AG04449 (cell line): ENCODE measurements around the gene LMNTD2.

ENCODE experiments used
- CTCF ChIA-PET: fragments of 350-600 bp; formaldehyde crosslinking; extraction: SDS; loops from one replicate; lab custom pipeline; 2021; ENCODE audit warnings: antibody characterized with exemption; lab: Yijun Ruan, JAX
- POLR2A ChIA-PET: fragments of 400-600, 350-600 bp; formaldehyde crosslinking; extraction: SDS; loops from one replicate; lab custom pipeline; 2020; ENCODE audit warnings: antibody characterized with exemption, inconsistent platforms; lab: Yijun Ruan, JAX
- DNase-seq: peaks from one replicate; pipeline ENCODE4 v3.0.0-alpha.2; 2010; ENCODE audit warnings: low read depth, low spot score
- H3K4me3 ChIP-seq: 2 replicates; pipeline ENCODE4 v1.5.1; 2011; ENCODE audit warnings: low read depth, mild to moderate bottlenecking, control low read depth, low read length
- CTCF ChIP-seq: IDR thresholded peaks from one replicate; pipeline ENCODE4 v1.5.1; 2011; ENCODE audit warnings: mild to moderate bottlenecking, moderate library complexity, low read length, control low read depth, inconsistent platforms; ENCODE audit not compliant: insufficient read depth; ENCODE audit errors: missing control alignments

The LMNTD2 gene

GRCh38 chr11:531919-532526 is 28.5 kb downstream of the LMNTD2 start:
- H3K4me3 ChIP-seq = no peak overlapping the region
- CTCF ChIA-PET = interaction anchor here (5.9 kb wide), 1 partner anchor 13 kb away, joined by 45 read pairs; no protein-coding TSS in a partner anchor
- TF ChIP-seq CTCF = no peak
- POLR2A ChIA-PET = no interaction called here
- no peak for DNase-seq

DNA sequence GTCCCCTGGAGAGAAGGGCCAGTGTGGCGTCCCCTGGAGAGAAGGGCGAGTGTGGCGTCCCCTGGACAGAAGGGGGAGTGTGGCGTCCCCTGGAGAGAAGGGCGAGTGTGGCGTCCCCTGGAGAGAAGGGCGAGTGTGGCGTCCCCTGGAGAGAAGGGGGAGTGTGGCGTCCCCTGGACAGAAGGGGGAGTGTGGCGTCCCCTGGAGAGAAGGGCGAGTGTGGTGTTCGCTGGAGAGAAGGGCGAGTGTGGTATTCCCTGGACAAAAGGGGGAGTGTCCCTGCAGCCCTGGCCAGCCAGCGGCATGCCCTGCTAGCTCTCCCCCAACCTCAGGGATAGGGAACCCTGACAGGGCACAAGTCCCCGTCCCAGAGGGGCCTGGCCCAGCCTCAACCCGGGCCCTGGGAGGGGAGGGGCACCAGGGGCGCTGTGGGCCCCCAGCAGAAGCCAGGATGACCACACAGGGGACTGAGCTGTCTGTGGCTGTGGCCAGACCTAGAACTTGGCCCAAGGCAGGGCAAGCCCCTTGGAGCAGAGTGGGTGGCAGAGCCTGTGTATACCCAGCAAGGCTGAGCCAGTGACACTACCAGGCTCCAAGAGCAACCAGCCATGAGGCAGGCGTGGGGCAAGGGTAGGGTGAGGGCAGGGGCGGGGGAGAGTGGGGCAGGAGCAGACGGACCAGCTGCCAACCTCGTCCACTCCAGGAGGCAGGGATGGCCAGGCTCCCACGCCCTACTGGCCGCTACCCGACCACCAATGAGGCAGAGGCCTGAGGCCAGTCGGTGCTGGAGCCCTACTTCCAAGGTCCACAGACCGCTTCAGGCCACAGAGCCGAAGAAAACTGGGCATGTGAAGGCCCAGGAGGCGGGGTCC is 29.3 kb downstream of the LMNTD2 start:
- POLR2A ChIA-PET = no interaction called here
- CTCF ChIA-PET = interaction anchor here (5.9 kb wide), 1 partner anchor 13 kb away, joined by 45 read pairs; no protein-coding TSS in a partner anchor
- no peak for DNase-seq
- TF ChIP-seq CTCF = no peak
- H3K4me3 ChIP-seq = no peak overlapping the region

GRCh38 chr11:529728-530411 is 30.7 kb downstream of the LMNTD2 start:
- H3K4me3 ChIP-seq = no peak overlapping the region
- no peak for DNase-seq
- TF ChIP-seq CTCF = no peak
- CTCF ChIA-PET = interaction anchor here (0.8 kb wide), 1 partner anchor 12 kb away, joined by 3 read pairs; no protein-coding TSS in a partner anchor
- POLR2A ChIA-PET = no interaction called here

- no peak for TF ChIP-seq CTCF
- POLR2A ChIA-PET = no interaction called here
- no peak overlapping the region for H3K4me3 ChIP-seq
- CTCF ChIA-PET = interaction anchor here (0.8 to 2.7 kb wide), 2 partner anchors 10 to 11 kb away, joined by 3 to 21 read pairs; no protein-coding TSS in a partner anchor
- DNase-seq = no peak
Measured at GRCh38 chr11:528815-529727, 31.5 kb downstream of the LMNTD2 start.

DNA sequence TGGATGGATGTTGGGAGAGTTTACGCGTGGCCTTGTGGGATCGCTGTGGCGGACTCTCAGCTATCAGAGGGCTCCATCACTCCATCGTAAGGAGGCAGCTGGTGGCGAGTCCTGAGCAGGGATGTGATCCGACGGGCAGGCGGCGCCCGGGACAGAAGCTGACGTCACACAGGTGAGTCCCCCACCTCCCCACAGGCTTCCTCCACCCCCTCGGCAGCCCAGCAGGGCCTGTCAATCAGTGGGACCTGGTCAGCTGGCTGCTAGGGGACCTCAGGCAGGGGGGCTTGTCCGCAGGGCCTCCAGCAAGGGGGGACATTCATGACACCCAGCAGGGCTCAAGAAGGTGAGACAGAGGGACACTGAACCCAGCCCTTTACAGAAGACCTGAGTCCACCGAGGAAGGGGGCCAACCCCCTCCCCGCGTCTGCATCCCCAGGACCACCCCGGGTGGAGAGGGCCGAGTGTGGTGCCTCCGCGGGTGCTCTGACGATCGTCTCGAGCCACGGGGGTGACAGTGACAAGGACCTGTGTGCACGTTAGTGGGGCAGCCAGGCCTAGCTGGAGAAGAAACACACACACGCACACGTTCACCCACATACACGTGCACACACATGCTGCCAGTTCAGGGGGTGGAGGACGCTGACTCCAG is 32.2 kb downstream of the LMNTD2 start:
- ChIA-PET POLR2A (no interaction called here), CTCF (interaction anchor here (2.7 kb wide), 1 partner anchor 10 kb away, joined by 21 read pairs; no protein-coding TSS in a partner anchor)
- no peak for TF ChIP-seq CTCF
- H3K4me3 ChIP-seq = no peak overlapping the region
- no peak for DNase-seq
